ENCODE measurements around the gene GPT2.

The GPT2 gene

GRCh38 chr16:46918905-46919792 is 35.0 kb downstream of the GPT2 start:
- H3K4me3 ChIP-seq (ENCODE audit: low read depth, low read length), result no peak overlapping the region
- no peak for TF ChIP-seq CTCF (IDR thresholded peaks at IDR 0.05; ENCODE audit: low read depth, low read length)

DNA sequence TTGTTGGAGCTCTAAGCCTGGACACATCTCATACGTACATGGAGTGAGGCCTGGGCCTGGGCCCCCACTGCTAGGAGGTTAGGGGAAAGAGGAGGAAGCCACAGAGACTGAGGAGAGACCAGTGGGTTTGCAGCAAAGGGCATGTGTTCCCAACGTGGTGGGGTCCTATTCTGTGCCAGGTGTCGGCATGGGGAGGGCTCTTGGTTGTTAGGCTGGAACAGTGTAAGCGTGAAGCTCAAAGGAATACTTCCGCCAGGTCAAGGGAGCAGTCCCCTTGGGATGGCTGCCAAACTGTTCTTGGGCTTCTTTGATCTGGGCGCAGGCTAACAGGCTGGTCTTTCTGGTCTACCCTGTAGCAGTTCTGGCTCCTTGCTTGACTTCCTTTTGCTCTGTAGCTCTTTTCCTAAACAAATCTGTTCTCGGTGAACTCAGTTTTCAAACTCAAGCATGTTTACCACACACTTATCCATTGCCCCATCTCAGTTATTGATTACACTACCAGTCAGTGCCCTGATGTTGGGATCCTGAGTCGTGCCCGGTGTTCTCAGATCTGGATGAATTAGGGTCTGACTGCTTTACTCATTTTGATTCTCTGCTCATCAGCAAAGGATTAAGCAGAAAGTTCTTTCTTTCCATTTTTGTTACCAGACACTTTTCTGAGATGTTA is 36.4 kb downstream of the GPT2 start:
- TF ChIP-seq CTCF (IDR thresholded peaks at IDR 0.05; ENCODE audit: low read depth, low read length), result no peak
- H3K4me3 ChIP-seq (ENCODE audit: low read depth, low read length), result no peak overlapping the region

GRCh38 chr16:46922239-46922638 is 38.1 kb downstream of the GPT2 start:
- H3K4me3 ChIP-seq (ENCODE audit: low read depth, low read length), result no peak overlapping the region
- no peak for TF ChIP-seq CTCF (IDR thresholded peaks at IDR 0.05; ENCODE audit: low read depth, low read length)

GRCh38 chr16:46923513-46924295 is 39.5 kb downstream of the GPT2 start:
- TF ChIP-seq CTCF (IDR thresholded peaks at IDR 0.05; ENCODE audit: low read depth, low read length), result no peak

GRCh38 chr16:46924402-46924801 is 40.2 kb downstream of the GPT2 start:
- TF ChIP-seq CTCF (IDR thresholded peaks at IDR 0.05; ENCODE audit: low read depth, low read length), result no peak
- H3K4me3 ChIP-seq (ENCODE audit: low read depth, low read length), result no peak overlapping the region

More at GRCh38 chr16:46923513-46924295, 39.5 kb downstream of the GPT2 start:
- H3K4me3 ChIP-seq (ENCODE audit: low read depth, low read length), result no peak overlapping the region

DNA sequence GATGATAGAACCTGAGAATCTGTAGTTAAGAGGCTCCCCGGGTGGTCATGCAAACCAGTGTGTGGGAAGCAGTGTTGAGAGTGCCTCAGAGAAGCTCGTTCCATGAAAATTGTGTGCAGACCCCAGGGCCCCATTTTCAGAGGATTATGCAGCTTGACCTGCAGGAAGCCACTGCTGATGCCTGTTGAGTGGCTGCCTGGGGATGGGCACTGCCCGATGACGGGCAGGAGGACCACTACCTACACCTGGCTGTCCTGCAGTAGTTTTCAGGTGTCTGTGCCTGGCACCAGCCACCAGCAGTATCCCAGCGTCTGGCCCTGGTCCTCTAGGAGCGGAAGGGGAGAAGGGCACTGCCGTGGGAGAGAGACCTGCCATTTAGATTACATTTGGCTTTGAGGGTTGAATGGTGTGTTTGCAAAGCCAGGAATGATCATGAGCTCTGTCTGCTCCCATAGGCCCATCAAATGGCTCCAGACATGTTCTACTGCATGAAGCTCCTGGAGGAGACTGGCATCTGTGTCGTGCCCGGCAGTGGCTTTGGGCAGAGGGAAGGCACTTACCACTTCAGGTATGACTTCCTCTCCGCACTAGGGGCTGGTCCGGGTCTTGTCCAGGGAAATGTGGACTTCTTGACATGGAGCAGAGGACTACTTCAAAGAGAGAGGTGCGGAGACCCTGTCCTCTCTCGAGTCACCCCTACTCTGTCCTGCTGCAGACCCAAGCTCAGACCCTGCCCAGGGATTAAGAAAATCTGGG is 42.5 kb downstream of the GPT2 start:
- H3K4me3 ChIP-seq (ENCODE audit: low read depth, low read length), result no peak overlapping the region
- no peak for TF ChIP-seq CTCF (IDR thresholded peaks at IDR 0.05; ENCODE audit: low read depth, low read length)
